GM12865 (cell line): Measurements from ENCODE around the gene PLEKHG2.

Experiments used
- DNase-seq: peaks from one replicate; pipeline ENCODE4 v3.0.0; 2010; ENCODE audit warnings: low read depth
- H3K4me3 ChIP-seq: 2 replicates; pipeline ENCODE4 v1.5.1; 2011; ENCODE audit warnings: mild to moderate bottlenecking, low read depth, low read length, control low read depth
- CTCF ChIP-seq: IDR thresholded peaks from 2 replicates; pipeline ENCODE4 v1.5.1; 2011; ENCODE audit warnings: low read length, control low read depth, low read depth, inconsistent platforms; ENCODE audit not compliant: insufficient read depth; ENCODE audit errors: missing control alignments

Gene PLEKHG2

GRCh38 chr19:39413272-39413910 lies 922 bp downstream of the PLEKHG2 start:
- TF ChIP-seq CTCF, result no peak
- H3K4me3 ChIP-seq, result peak overlapping the region; percentile 86
- peak; percentile 56 for DNase-seq

GRCh38 chr19:39413911-39414608 lies 1.6 kb downstream of the PLEKHG2 start:
- DNase-seq, result no peak
- peak overlapping the region; percentile 86 for H3K4me3 ChIP-seq
- TF ChIP-seq CTCF, result peak; percentile 11

- DNase-seq, result no peak
- H3K4me3 ChIP-seq, result no peak overlapping the region
- no peak for TF ChIP-seq CTCF
These were observed 2.9 kb downstream of the PLEKHG2 start for GRCh38 chr19:39415111-39416046.

GRCh38 chr19:39416152-39417120 lies 4.0 kb downstream of the PLEKHG2 start:
- DNase-seq, result no peak
- H3K4me3 ChIP-seq, result no peak overlapping the region
- TF ChIP-seq CTCF, result no peak

GRCh38 chr19:39417463-39418181 lies 5.2 kb downstream of the PLEKHG2 start:
- DNase-seq, result no peak
- H3K4me3 ChIP-seq, result no peak overlapping the region
- no peak for TF ChIP-seq CTCF
